Measurements from ENCODE around the gene SPAG7. TPM values are rescaled to one million over a fixed set of nuclear protein-coding genes. Genes with fewer than 3 reads are reported as not detected.

SPAG7 gene
- total RNA-seq, 1 donor from 2014 or later = 60.0 TPM

Other genes starting within 250 kb of the SPAG7 start
- gene MED11, start 236.4 kb downstream of the SPAG7 start, total RNA-seq = 20.3 and 22.6 TPM in 2 replicates
- gene ZMYND15, start 228.0 kb downstream of the SPAG7 start, total RNA-seq = 0.10 and 0.12 TPM in 2 replicates
- 3.3 and 4.4 TPM in 2 replicates for gene CXCL16, start 227.9 kb downstream of the SPAG7 start, total RNA-seq
- gene TM4SF5, start 195.9 kb downstream of the SPAG7 start, total RNA-seq = 0.22 and 0.83 TPM in 2 replicates
- 0.51 TPM in 1 of 2 replicates, not detected in the other for gene VMO1, start 181.5 kb downstream of the SPAG7 start, total RNA-seq
- gene GLTPD2, start 178.9 kb downstream of the SPAG7 start, total RNA-seq = not detected in 2 replicates
- 160 and 163 TPM in 2 replicates for gene PSMB6, start 171.7 kb downstream of the SPAG7 start, total RNA-seq
- gene PLD2, start 160.7 kb downstream of the SPAG7 start, total RNA-seq = 34.8 and 37.2 TPM in 2 replicates
- gene MINK1, start 134.5 kb downstream of the SPAG7 start, total RNA-seq = 115 and 120 TPM in 2 replicates
- 0.95 and 1.3 TPM in 2 replicates for gene C17orf107, start 68.3 kb downstream of the SPAG7 start, total RNA-seq
- gene CHRNE, start 64.7 kb downstream of the SPAG7 start, total RNA-seq = 0.78 and 0.88 TPM in 2 replicates
- gene GP1BA, start 35.5 kb downstream of the SPAG7 start, total RNA-seq = not detected in 2 replicates
- 95.7 and 96.0 TPM in 2 replicates for gene SLC25A11, start 27.8 kb downstream of the SPAG7 start, total RNA-seq
- gene RNF167, start 27.5 kb downstream of the SPAG7 start, total RNA-seq = 267 and 323 TPM in 2 replicates
- 2,251 and 2,270 TPM in 2 replicates for gene PFN1, start 19.3 kb downstream of the SPAG7 start, total RNA-seq
- 37.9 and 38.1 TPM in 2 replicates for gene ENO3, start 16.7 kb downstream of the SPAG7 start, total RNA-seq
- gene CAMTA2, start 19.9 kb upstream of the SPAG7 start, total RNA-seq = 88.9 and 95.0 TPM in 2 replicates
- 0.22 and 0.76 TPM in 2 replicates for gene INCA1, start 29.7 kb upstream of the SPAG7 start, total RNA-seq
- 52.9 and 56.7 TPM in 2 replicates for gene KIF1C, start 30.1 kb upstream of the SPAG7 start, total RNA-seq
- gene SLC52A1, start 67.6 kb upstream of the SPAG7 start, total RNA-seq = 0.29 and 0.51 TPM in 2 replicates
- 4.3 and 4.5 TPM in 2 replicates for gene ZFP3, start 110.7 kb upstream of the SPAG7 start, total RNA-seq
- gene ZNF232, start 144.1 kb upstream of the SPAG7 start, total RNA-seq = 11.3 and 12.6 TPM in 2 replicates
- 0.02 and 0.05 TPM in 2 replicates for gene USP6, start 148.2 kb upstream of the SPAG7 start, total RNA-seq
- gene ZNF594, start 224.1 kb upstream of the SPAG7 start, total RNA-seq = 8.8 and 10.9 TPM in 2 replicates